Fibroblast of upper back skin (primary cell): ENCODE results near the gene TAF5.
A peak's percentile ranks its signal among the peaks of the same experiment; 100 is the strongest.
"Not testable (repeated sequence)": the region's sequence is repeated elsewhere in the genome, so short reads cannot be mapped to it uniquely, and the experiment has no call there.

Experiments used
- DNase-seq: peaks from one replicate; pipeline ENCODE4 v3.0.0-alpha.2; 2013

Gene TAF5

GRCh38 chr10:103415581-103415980, 47.8 kb downstream of the TAF5 start:
- no peak for DNase-seq

- peak; percentile 65 for DNase-seq
Observed at GRCh38 chr10:103416436-103417147, 48.8 kb downstream of the TAF5 start.

GRCh38 chr10:103417148-103417469, 49.3 kb downstream of the TAF5 start:
- not testable (repeated sequence) for DNase-seq

- no peak for DNase-seq
Observed at GRCh38 chr10:103417601-103418000, 49.8 kb downstream of the TAF5 start.

- DNase-seq: no peak
Observed at GRCh38 chr10:103419101-103419500, 51.3 kb downstream of the TAF5 start.

GRCh38 chr10:103423748-103424147, 56.0 kb downstream of the TAF5 start:
- DNase-seq: no peak

- DNase-seq: no peak
Observed at GRCh38 chr10:103427866-103428265, 60.1 kb downstream of the TAF5 start.

- no peak for DNase-seq
Observed at GRCh38 chr10:103428989-103429643, 61.3 kb downstream of the TAF5 start.

GRCh38 chr10:103429647-103430046, 61.9 kb downstream of the TAF5 start:
- no peak for DNase-seq

- no peak for DNase-seq
Observed at GRCh38 chr10:103431902-103432301, 64.1 kb downstream of the TAF5 start.

- peak; percentile 53 for DNase-seq
Observed at GRCh38 chr10:103433858-103434257, 66.1 kb downstream of the TAF5 start.
